Measurements from ENCODE around the gene MFAP4.

MFAP4 gene

DNA sequence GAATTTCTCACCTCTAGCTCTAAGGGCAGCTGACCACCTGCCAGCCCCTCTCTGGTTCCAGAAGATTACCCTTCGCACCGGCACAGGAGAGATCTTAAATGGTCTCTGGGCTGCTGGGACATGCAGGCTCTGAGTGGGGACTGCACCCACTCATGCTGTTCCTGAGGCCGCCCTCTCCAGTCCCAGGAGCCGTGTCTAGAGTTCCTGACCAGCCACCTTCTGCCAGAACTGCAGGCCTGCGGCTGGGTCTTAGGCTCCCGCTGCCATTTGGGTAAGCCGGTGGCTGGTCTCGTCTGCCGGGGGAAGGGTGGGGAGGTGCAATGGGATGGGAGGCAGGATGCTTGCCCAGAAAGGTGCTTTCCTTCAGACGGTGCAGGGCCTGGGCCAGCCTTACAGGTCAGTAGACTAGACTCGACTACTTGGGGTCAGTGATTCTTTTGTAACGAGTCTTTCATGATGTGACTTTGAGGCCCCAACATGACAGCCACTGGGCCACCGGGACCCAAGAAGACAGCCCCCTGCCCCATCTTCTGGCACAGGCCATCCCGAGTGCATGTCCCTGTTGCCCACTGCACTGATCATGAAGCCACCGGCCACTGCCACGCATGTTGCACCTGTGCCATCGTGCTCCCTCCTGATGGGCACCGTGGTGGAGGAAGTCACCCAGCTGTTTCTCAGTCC, 50.9 kb downstream of the MFAP4 start:
- no peaks in the 10 kb centered on the region for H3K9me3 ChIP-seq (replicated peaks in 1 of 11)
- no peak for TF ChIP-seq Cebpa-rat (IDR thresholded peaks at IDR 0.05)
- no peak overlapping the region for H3K9ac ChIP-seq
- H3K4me1 ChIP-seq, result no peaks in the 10 kb centered on the region
- peaks cover 0 to 56% (median 20%) of the 10 kb centered on the region in 11 experiments; a peak in 14 of 22 replicates for H3K27me3 ChIP-seq
- no peak overlapping the region for H3K27ac ChIP-seq
- H3K4me3 ChIP-seq, result no peak overlapping the region
- H4K20me1 ChIP-seq, result peaks cover 0 to 57% (median 16%) of the 10 kb centered on the region in 11 experiments; a peak in 11 of 22 replicates
- no peak overlapping the region for H3K4me2 ChIP-seq
- no peaks in the 10 kb centered on the region for H3K36me3 ChIP-seq

DNA sequence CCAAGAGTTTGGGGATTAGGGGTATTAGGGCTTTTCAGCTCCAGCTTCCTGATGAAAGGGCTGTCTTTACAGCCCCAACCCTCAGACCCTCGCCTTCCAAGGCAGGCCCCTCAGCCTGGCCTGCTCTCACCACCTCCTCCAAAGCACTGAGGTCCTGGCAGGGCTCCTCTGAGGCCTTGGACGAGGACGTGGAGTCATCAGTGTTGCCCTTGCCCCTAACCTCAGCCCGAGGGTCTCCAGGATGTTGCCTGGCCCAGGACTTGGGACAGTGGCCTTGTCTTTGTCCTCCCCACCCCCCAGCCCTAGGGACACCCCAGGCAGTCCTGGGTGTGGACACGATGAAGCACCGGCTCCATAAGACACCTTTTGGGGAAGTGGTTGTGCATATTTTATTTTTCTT, 52.7 kb downstream of the MFAP4 start:
- no peak overlapping the region for H3K4me3 ChIP-seq
- H3K27me3 ChIP-seq, result peaks cover 0 to 67% (median 20%) of the 10 kb centered on the region in 11 experiments; a peak in 14 of 22 replicates
- H3K9me3 ChIP-seq (replicated peaks in 1 of 11), result no peaks in the 10 kb centered on the region
- H3K27ac ChIP-seq, result no peak overlapping the region
- H3K4me2 ChIP-seq, result no peak overlapping the region
- H3K9ac ChIP-seq, result no peak overlapping the region
- no peaks in the 10 kb centered on the region for H3K36me3 ChIP-seq
- H4K20me1 ChIP-seq, result peaks cover 0 to 68% (median 16%) of the 10 kb centered on the region in 11 experiments; a peak in 11 of 22 replicates
- H3K4me1 ChIP-seq, result no peaks in the 10 kb centered on the region
- TF ChIP-seq Cebpa-rat (IDR thresholded peaks at IDR 0.05), result no peak

DNA sequence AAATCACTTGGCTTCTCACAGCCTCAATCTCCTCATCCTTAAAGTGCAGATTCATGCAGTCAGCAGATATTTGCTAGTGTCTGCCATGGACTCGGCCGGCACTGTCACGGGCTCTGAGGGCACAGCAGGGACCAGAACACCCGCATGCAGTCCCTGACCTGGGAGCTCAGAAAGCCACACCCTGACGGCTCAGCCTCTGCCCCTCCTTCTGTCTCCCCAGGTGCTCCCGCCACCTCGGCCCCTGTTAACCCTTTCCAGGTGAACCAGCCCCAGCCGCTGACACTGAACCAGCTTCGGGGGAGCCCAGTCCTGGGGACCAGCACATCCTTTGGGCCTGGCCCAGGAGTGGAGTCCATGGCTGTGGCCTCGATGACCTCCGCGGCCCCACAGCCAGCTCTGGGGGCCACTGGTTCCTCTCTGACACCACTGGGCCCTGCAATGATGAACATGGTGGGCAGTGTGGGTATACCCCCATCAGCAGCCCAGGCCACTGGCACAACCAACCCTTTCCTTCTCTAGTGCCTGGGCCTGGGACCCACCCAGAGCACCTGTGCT, 53.2 kb downstream of the MFAP4 start:
- Histone ChIP-seq H3K9ac (no peak overlapping the region), H3K27ac (no peak overlapping the region), H3K36me3 (no peaks in the 10 kb centered on the region), H3K4me1 (no peaks in the 10 kb centered on the region), H3K4me3 (no peak overlapping the region), H3K4me2 (no peak overlapping the region), H3K27me3 (peaks cover 0 to 69% (median 20%) of the 10 kb centered on the region in 11 experiments; a peak in 14 of 22 replicates), H4K20me1 (peaks cover 0 to 72% (median 15%) of the 10 kb centered on the region in 11 experiments; a peak in 11 of 22 replicates), H3K9me3 (replicated peaks in 1 of 11) (no peaks in the 10 kb centered on the region)
- no peak for TF ChIP-seq Cebpa-rat (IDR thresholded peaks at IDR 0.05)

All from BLaER1 treated with 17β-estradiol and CSF1 and Interleukin-3, amounts not matched to agents 10 nM and 100 nM (cell line).